ENCODE data around the gene SRGAP2B. TPM values are rescaled to one million over a fixed set of nuclear protein-coding genes. Genes with fewer than 3 reads are reported as not detected.
A peak's percentile ranks its signal among the peaks of the same experiment; 100 is the strongest.
"Not testable (repeated sequence)": the region's sequence is repeated elsewhere in the genome, so short reads cannot be mapped to it uniquely, and the experiment has no call there.

Gene SRGAP2B
- total and polyA plus RNA-seq, 2 donors from 2014 or later: 9.3 to 38.4 TPM

DNA sequence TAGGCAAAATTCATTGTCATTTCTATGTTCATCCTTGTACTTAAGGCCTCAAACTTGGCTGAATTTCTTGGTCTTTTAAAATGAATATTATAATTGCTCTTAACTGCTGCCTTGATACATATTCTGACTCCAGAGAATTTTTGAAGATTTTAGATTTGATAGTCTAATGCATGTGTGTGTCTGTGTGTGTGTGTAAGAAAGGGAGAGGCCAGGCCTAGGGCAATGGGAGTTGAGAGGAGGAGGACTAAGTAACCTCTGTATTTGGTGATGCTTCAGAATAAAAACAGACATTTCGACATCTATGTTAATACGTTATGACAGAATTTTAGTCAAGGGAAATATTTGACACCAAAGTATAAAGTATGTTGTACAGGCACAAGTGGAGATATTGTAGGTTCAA lies 8.2 kb upstream of the SRGAP2B start:
- intact Hi-C loops (cut with DNase I); H3K27ac ChIP-seq (ENCODE audit: low read depth in 2 of 2, low read length in 2 of 2); DNase-seq; H3K27me3 ChIP-seq (ENCODE audit: control insufficient read depth, insufficient read depth, low read length); H3K4me1 ChIP-seq (ENCODE audit: control insufficient read depth in 2 of 3, insufficient read depth in 2 of 3, low read depth in 1 of 3, low read length in 3 of 3); H3K9me3 ChIP-seq (ENCODE audit: control insufficient read depth in 2 of 3, insufficient read depth in 1 of 3, low read length in 3 of 3); H3K9ac ChIP-seq (ENCODE audit: low read length in 3 of 3); FAIRE-seq; H3K4me3 ChIP-seq (ENCODE audit: low read length in 3 of 3); H3K36me3 ChIP-seq (ENCODE audit: control insufficient read depth in 2 of 3, insufficient read depth in 3 of 3, low read length in 3 of 3): not testable (repeated sequence)

DNA sequence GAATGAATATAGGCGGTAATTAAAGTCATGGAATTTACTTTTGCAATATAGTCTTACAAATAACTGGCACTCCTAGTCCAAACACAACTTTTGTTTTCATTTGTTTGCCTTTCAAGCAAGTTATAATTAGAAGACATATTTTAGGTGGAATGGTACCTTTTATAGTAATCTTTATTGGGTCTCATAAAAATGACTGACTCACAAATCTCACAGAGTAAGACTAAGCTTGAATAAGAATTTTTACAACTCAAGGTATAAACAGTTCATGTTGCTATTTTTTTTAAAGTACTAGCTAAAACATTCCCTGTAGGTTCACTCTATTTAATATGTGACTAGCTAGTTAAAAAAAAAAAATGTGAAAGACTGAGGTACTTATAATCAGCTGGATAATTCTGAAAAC lies 6.6 kb upstream of the SRGAP2B start:
- H3K27ac ChIP-seq (ENCODE audit: low read depth in 2 of 2, low read length in 2 of 2); H3K36me3 ChIP-seq (ENCODE audit: control insufficient read depth in 2 of 3, insufficient read depth in 3 of 3, low read length in 3 of 3); H3K4me3 ChIP-seq (ENCODE audit: low read length in 3 of 3); intact Hi-C loops (cut with DNase I); H3K9ac ChIP-seq (ENCODE audit: low read length in 3 of 3); H3K4me1 ChIP-seq (ENCODE audit: control insufficient read depth in 2 of 3, insufficient read depth in 2 of 3, low read depth in 1 of 3, low read length in 3 of 3); H3K27me3 ChIP-seq (ENCODE audit: control insufficient read depth, insufficient read depth, low read length); DNase-seq; FAIRE-seq; H3K9me3 ChIP-seq (ENCODE audit: control insufficient read depth in 2 of 3, insufficient read depth in 1 of 3, low read length in 3 of 3): not testable (repeated sequence)

DNA sequence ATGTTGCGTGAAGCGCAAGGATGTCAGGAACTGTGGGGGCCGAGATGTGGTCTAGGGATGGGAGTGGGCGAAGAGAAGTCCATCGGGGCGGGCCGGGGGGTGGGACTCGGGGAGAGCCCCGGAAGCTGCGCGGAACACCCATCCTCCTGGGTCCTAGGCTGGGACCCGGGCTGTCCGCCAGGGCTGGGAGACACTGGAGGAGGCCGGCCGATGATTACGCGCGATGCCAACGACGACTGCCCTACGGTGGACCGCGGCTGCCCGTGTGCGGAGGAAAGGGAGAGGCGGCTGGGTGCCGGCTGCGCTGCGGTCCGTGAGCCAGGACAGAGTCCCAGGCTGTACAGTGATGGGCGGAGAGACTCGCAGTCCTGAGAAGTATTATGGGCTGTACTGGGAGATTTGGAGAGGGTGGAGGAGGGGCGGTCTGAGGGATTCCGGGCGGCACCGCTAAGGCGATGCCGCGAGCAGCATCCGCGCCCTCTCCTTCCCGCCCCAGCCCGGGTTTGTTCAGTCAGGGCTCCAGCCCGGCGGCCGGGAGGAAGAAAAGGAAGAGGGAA lies 395 bp downstream of the SRGAP2B start:
- DNase-seq: peak in 1 of 5 donors; percentile 69
- H3K27ac ChIP-seq (ENCODE audit: low read depth in 2 of 2, low read length in 2 of 2); H3K27me3 ChIP-seq (ENCODE audit: control insufficient read depth, insufficient read depth, low read length); H3K4me3 ChIP-seq (ENCODE audit: low read length in 3 of 3); H3K36me3 ChIP-seq (ENCODE audit: control insufficient read depth in 2 of 3, insufficient read depth in 3 of 3, low read length in 3 of 3); H3K9me3 ChIP-seq (ENCODE audit: control insufficient read depth in 2 of 3, insufficient read depth in 1 of 3, low read length in 3 of 3); intact Hi-C loops (cut with DNase I); FAIRE-seq; H3K9ac ChIP-seq (ENCODE audit: low read length in 3 of 3); H3K4me1 ChIP-seq (ENCODE audit: control insufficient read depth in 2 of 3, insufficient read depth in 2 of 3, low read depth in 1 of 3, low read length in 3 of 3): not testable (repeated sequence)

DNA sequence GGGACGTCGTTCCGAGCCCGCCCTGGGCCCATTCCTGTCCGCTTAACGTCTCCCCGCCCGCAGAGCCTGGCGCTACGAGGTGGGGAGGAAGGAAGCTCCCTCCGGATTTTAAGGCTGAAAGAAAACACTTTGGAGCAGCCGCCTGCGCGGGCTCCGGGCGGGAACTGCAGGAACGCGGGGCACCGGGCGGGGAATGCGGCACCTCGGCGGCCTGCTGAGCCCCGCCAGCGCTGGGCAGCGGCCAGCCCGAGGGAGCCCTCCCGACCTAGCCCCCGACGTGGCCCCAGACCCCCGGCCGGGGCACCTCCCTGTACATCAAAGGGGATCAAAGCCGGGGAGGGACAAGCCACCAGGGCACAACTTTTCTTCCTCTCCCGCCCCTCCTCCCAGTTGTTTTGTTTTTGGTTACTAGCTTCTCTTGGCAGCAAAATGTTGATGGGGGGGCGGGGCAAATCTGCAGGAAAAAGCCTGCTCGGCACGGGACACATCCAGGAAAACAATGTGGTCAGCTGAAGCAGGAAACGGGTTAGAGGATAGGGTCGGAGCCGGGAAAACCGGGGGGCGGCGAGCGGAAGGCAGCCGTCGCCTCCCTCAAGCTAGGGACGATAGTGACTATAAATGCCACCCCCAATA lies 1.5 kb downstream of the SRGAP2B start:
- FAIRE-seq; H3K27me3 ChIP-seq (ENCODE audit: control insufficient read depth, insufficient read depth, low read length); H3K9ac ChIP-seq (ENCODE audit: low read length in 3 of 3); intact Hi-C loops (cut with DNase I); H3K4me3 ChIP-seq (ENCODE audit: low read length in 3 of 3); H3K4me1 ChIP-seq (ENCODE audit: control insufficient read depth in 2 of 3, insufficient read depth in 2 of 3, low read depth in 1 of 3, low read length in 3 of 3); H3K27ac ChIP-seq (ENCODE audit: low read depth in 2 of 2, low read length in 2 of 2); H3K9me3 ChIP-seq (ENCODE audit: control insufficient read depth in 2 of 3, insufficient read depth in 1 of 3, low read length in 3 of 3); H3K36me3 ChIP-seq (ENCODE audit: control insufficient read depth in 2 of 3, insufficient read depth in 3 of 3, low read length in 3 of 3): not testable (repeated sequence)
- peak; percentile 8 to 91 (median 45) for DNase-seq

DNA sequence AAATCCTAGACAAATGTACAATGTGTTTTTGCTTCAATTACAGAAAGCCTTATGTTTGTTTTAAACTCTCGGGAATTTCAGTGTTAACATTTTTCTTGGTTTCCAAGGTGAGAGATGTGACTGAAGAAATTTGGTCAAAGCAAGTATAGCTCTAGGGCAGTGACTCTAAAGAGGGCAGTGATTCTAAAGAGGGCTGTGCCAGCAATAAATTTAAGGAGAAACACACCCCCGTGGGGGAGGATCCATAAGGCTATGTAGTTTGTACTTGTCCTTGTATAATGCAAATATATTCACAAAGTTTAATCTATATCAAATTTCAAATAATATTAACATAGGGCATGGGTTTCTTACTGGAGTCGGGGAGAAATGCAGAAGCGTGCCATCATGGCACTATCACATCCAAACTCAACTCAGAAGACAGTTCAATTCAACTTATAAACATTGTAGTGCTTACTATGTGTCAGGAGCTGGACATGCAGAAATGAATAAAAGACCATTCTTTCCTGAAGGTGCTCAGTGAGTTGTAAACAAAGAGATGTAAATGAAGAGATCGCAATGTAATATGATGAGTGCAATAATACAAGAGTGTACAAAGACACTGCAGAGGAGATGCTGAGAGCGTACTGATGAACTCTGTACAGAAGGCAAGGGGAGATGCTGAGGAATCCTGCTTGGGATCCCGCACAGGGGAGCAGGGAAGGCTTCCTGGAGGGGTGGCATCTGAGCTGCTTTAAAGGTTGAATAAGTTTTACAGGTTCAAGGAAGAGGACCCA lies 12.5 kb downstream of the SRGAP2B start:
- DNase-seq: peak in 1 of 5 donors; percentile 2
- H3K27ac ChIP-seq (ENCODE audit: low read depth in 2 of 2, low read length in 2 of 2); H3K27me3 ChIP-seq (ENCODE audit: control insufficient read depth, insufficient read depth, low read length); H3K4me3 ChIP-seq (ENCODE audit: low read length in 3 of 3); intact Hi-C loops (cut with DNase I); FAIRE-seq; H3K9ac ChIP-seq (ENCODE audit: low read length in 3 of 3); H3K4me1 ChIP-seq (ENCODE audit: control insufficient read depth in 2 of 3, insufficient read depth in 2 of 3, low read depth in 1 of 3, low read length in 3 of 3); H3K9me3 ChIP-seq (ENCODE audit: control insufficient read depth in 2 of 3, insufficient read depth in 1 of 3, low read length in 3 of 3); H3K36me3 ChIP-seq (ENCODE audit: control insufficient read depth in 2 of 3, insufficient read depth in 3 of 3, low read length in 3 of 3): not testable (repeated sequence)

DNA sequence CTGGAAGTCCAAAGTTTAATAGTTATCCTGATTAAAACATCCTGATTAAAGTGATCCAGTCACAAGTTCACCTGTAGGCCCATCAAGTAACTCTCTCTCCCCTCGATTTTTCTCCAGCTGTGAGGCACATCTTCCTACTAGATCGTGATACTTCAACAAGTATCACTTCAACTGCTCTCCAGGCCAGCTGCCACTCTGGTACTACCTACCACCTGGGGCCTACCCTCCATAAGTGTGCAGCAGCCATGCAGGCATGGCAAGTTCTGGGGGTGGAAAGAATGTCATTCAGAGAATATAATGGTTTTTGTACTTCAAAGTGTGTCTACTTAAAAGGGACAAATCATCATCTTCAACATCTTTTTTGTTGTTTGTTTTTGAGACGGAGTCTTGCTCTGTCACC lies 14.9 kb downstream of the SRGAP2B start:
- H3K27me3 ChIP-seq (ENCODE audit: control insufficient read depth, insufficient read depth, low read length); H3K4me3 ChIP-seq (ENCODE audit: low read length in 3 of 3); H3K36me3 ChIP-seq (ENCODE audit: control insufficient read depth in 2 of 3, insufficient read depth in 3 of 3, low read length in 3 of 3); DNase-seq; H3K9ac ChIP-seq (ENCODE audit: low read length in 3 of 3); H3K27ac ChIP-seq (ENCODE audit: low read depth in 2 of 2, low read length in 2 of 2); intact Hi-C loops (cut with DNase I); H3K9me3 ChIP-seq (ENCODE audit: control insufficient read depth in 2 of 3, insufficient read depth in 1 of 3, low read length in 3 of 3); FAIRE-seq; H3K4me1 ChIP-seq (ENCODE audit: control insufficient read depth in 2 of 3, insufficient read depth in 2 of 3, low read depth in 1 of 3, low read length in 3 of 3): not testable (repeated sequence)

DNA sequence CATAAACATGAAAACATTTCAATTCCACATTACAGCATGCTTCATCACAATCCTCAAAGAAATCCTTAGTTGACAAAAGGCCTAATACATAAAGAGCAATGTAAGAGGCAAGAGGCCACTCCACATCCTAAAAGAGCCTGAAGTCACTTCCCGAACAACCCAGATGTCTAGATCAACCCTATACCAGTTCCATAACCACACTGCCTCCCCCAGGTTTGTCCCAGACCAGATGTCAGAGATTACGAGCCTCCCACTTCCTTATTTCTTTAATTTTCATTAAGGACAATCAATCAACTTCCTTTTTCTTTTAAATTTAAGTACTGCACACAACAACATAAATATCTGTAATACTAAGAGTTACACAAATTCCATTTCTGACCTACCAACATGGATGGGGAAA lies 15.4 kb downstream of the SRGAP2B start:
- H3K36me3 ChIP-seq (ENCODE audit: control insufficient read depth in 2 of 3, insufficient read depth in 3 of 3, low read length in 3 of 3); H3K4me1 ChIP-seq (ENCODE audit: control insufficient read depth in 2 of 3, insufficient read depth in 2 of 3, low read depth in 1 of 3, low read length in 3 of 3); H3K27me3 ChIP-seq (ENCODE audit: control insufficient read depth, insufficient read depth, low read length); H3K4me3 ChIP-seq (ENCODE audit: low read length in 3 of 3); H3K9me3 ChIP-seq (ENCODE audit: control insufficient read depth in 2 of 3, insufficient read depth in 1 of 3, low read length in 3 of 3); H3K27ac ChIP-seq (ENCODE audit: low read depth in 2 of 2, low read length in 2 of 2); H3K9ac ChIP-seq (ENCODE audit: low read length in 3 of 3); FAIRE-seq; intact Hi-C loops (cut with DNase I): not testable (repeated sequence)
- peak in 1 of 5 donors; percentile 2 for DNase-seq

DNA sequence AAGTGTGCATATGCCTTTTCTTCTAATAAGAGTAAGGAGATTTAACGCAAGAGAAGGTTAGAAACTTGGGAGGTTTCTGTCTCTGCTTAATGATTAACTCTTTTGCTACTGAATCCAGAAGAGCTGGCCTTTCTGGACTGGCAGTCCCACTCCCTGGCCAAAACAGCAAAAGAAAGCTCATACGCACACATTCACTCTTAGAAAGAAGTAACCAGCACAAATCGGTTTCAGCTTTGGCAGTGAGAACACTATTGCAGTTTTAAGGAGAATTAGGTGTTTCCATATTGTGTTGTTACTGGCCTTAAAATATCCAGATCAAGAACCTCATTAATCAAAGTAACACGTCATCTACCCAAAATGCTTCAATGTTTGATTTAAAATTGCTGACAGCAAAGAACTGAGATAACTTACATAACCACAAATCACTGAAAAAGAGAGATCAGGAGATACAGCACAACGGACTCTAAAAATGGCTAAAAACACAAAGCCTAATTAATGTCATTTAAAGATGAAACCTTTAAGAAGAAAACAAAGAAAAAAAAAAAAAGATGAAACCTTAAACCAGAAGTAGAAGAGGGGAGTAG lies 16.2 kb downstream of the SRGAP2B start:
- H3K4me3 ChIP-seq (ENCODE audit: low read length in 3 of 3); H3K4me1 ChIP-seq (ENCODE audit: control insufficient read depth in 2 of 3, insufficient read depth in 2 of 3, low read depth in 1 of 3, low read length in 3 of 3); FAIRE-seq; DNase-seq; H3K9me3 ChIP-seq (ENCODE audit: control insufficient read depth in 2 of 3, insufficient read depth in 1 of 3, low read length in 3 of 3); H3K9ac ChIP-seq (ENCODE audit: low read length in 3 of 3); H3K27me3 ChIP-seq (ENCODE audit: control insufficient read depth, insufficient read depth, low read length); H3K36me3 ChIP-seq (ENCODE audit: control insufficient read depth in 2 of 3, insufficient read depth in 3 of 3, low read length in 3 of 3); H3K27ac ChIP-seq (ENCODE audit: low read depth in 2 of 2, low read length in 2 of 2); intact Hi-C loops (cut with DNase I): not testable (repeated sequence)

All from kidney (tissue), 11 donors.